GM19397 (cell line): Measurements from ENCODE around the gene DDN.

Experiments used
- ATAC-seq: cut with Tn5 transposase; IDR thresholded peaks from one replicate; pipeline ENCODE4 v1.9.1; 2021; ENCODE audit warnings: mild to moderate bottlenecking, moderate library complexity; ENCODE audit not compliant: unreplicated experiment

The DDN gene

GRCh38 chr12:49015196-49015595, 16.0 kb upstream of the DDN start:
- ATAC-seq = no peak

GRCh38 chr12:49014547-49014946, 15.4 kb upstream of the DDN start:
- ATAC-seq = no peak

- ATAC-seq = no peak
Observed at GRCh38 chr12:49013428-49013827, 14.3 kb upstream of the DDN start.

- no peak for ATAC-seq
Observed at GRCh38 chr12:49012739-49013138, 13.6 kb upstream of the DDN start.

- no peak for ATAC-seq
Observed at GRCh38 chr12:49010092-49010668, 11.0 kb upstream of the DDN start.

GRCh38 chr12:49008943-49009342, 9.8 kb upstream of the DDN start:
- no peak for ATAC-seq

- no peak for ATAC-seq
Observed at GRCh38 chr12:49000346-49000745, 1.2 kb upstream of the DDN start.

- ATAC-seq = no peak
Observed at GRCh38 chr12:48998497-48999353, 450 bp downstream of the DDN start.

GRCh38 chr12:48997719-48998496, 1.3 kb downstream of the DDN start:
- no peak for ATAC-seq

- ATAC-seq = no peak
Observed at GRCh38 chr12:48996794-48997718, 2.1 kb downstream of the DDN start.

- no peak for ATAC-seq
Observed at GRCh38 chr12:48995086-48995879, 3.9 kb downstream of the DDN start.

- no peak for ATAC-seq
Observed at GRCh38 chr12:48994224-48995085, 4.7 kb downstream of the DDN start.

- ATAC-seq = no peak
Observed at GRCh38 chr12:48993787-48994186, 5.4 kb downstream of the DDN start.

GRCh38 chr12:48991247-48992050, 7.7 kb downstream of the DDN start:
- ATAC-seq = no peak

- ATAC-seq = no peak
Observed at GRCh38 chr12:48990552-48990951, 8.6 kb downstream of the DDN start.

GRCh38 chr12:48988030-48988649, 11.0 kb downstream of the DDN start:
- ATAC-seq = no peak

- ATAC-seq = no peak
Observed at GRCh38 chr12:48986720-48987291, 12.4 kb downstream of the DDN start.
